Prostate gland (tissue), 2 donors: ENCODE measurements around the gene GNAZ.

Source experiments
- CTCF ChIP-seq, 4 experiments: fragments of 200-600 bp in 2 of 4; fragments of 450-650 bp in 2 of 4; sonication (generic) in 2 of 4; IDR thresholded peaks; 1 replicate in 3 of 4; 2 replicates in 1 of 4; pipeline ENCODE4 v1.5.1; 2016 to 2019; ENCODE audit warnings: antibody characterized with exemption in 4 of 4, mild to moderate bottlenecking in 2 of 4, moderate library complexity in 2 of 4
- POLR2A ChIP-seq: fragments of 450-650 bp; IDR thresholded peaks from one replicate; pipeline ENCODE4 v1.6.1; 2016; ENCODE audit warnings: antibody characterized with exemption, mild to moderate bottlenecking
- POLR2AphosphoS5 ChIP-seq: sonication (generic); formaldehyde crosslinking; IDR thresholded peaks from one replicate; pipeline ENCODE4 v1.6.1; 2017; ENCODE audit warnings: antibody characterized with exemption

GRCh38 chr22:23112472-23113012 lies 42.2 kb downstream of the GNAZ start:
- TF ChIP-seq CTCF (IDR thresholded peaks at IDR 0.05), result no peak
- TF ChIP-seq POLR2A, result no peak
- no peak for TF ChIP-seq POLR2AphosphoS5
